NCI-H187 treated with DMSO at 0.1 percent for 48 hours (cell line): ENCODE measurements around the gene ATP1A4.

Source experiments
- DNase-seq: peaks from one replicate; lab custom pipeline; 2025; lab: John Stamatoyannopoulos, UW

ATP1A4 gene

GRCh38 chr1:160144921-160145320 is 6.5 kb upstream of the ATP1A4 start:
- no peak for DNase-seq

GRCh38 chr1:160146107-160146506 is 5.3 kb upstream of the ATP1A4 start:
- no peak for DNase-seq

GRCh38 chr1:160148121-160148520 is 3.3 kb upstream of the ATP1A4 start:
- DNase-seq: no peak

GRCh38 chr1:160149233-160149632 is 2.2 kb upstream of the ATP1A4 start:
- DNase-seq: no peak

- no peak for DNase-seq
Measured at GRCh38 chr1:160149716-160150115, 1.7 kb upstream of the ATP1A4 start.

- DNase-seq: no peak
Measured at GRCh38 chr1:160154790-160155189, 3.4 kb downstream of the ATP1A4 start.

- DNase-seq: no peak
Measured at GRCh38 chr1:160156361-160156760, 5.0 kb downstream of the ATP1A4 start.

- no peak for DNase-seq
Measured at GRCh38 chr1:160157174-160157573, 5.8 kb downstream of the ATP1A4 start.

- DNase-seq: no peak
Measured at GRCh38 chr1:160158031-160158430, 6.6 kb downstream of the ATP1A4 start.

GRCh38 chr1:160158534-160158933 is 7.1 kb downstream of the ATP1A4 start:
- no peak for DNase-seq

GRCh38 chr1:160159846-160160245 is 8.4 kb downstream of the ATP1A4 start:
- DNase-seq: no peak

- no peak for DNase-seq
Measured at GRCh38 chr1:160161965-160162705, 10.7 kb downstream of the ATP1A4 start.

- DNase-seq: no peak
Measured at GRCh38 chr1:160162931-160163330, 11.5 kb downstream of the ATP1A4 start.

- no peak for DNase-seq
Measured at GRCh38 chr1:160163615-160164014, 12.2 kb downstream of the ATP1A4 start.

- no peak for DNase-seq
Measured at GRCh38 chr1:160164121-160164520, 12.7 kb downstream of the ATP1A4 start.

- no peak for DNase-seq
Measured at GRCh38 chr1:160166166-160166868, 14.9 kb downstream of the ATP1A4 start.

GRCh38 chr1:160167056-160167455 is 15.7 kb downstream of the ATP1A4 start:
- DNase-seq: no peak

GRCh38 chr1:160167580-160167979 is 16.2 kb downstream of the ATP1A4 start:
- no peak for DNase-seq

GRCh38 chr1:160168016-160168415 is 16.6 kb downstream of the ATP1A4 start:
- DNase-seq: no peak

- no peak for DNase-seq
Measured at GRCh38 chr1:160168609-160169369, 17.4 kb downstream of the ATP1A4 start.

GRCh38 chr1:160169553-160170399 is 18.4 kb downstream of the ATP1A4 start:
- DNase-seq: no peak

GRCh38 chr1:160171354-160171753 is 20.0 kb downstream of the ATP1A4 start:
- DNase-seq: no peak
